HCT116 (cell line): ENCODE data around the gene TRIM77. TPM values are rescaled to one million over a fixed set of nuclear protein-coding genes. Genes with fewer than 3 reads are reported as not detected.
"Not testable (repeated sequence)": the region's sequence is repeated elsewhere in the genome, so short reads cannot be mapped to it uniquely, and the experiment has no call there.

Experiments
- ATAC-seq: fragments of 200-7000 bp; cut with Tn5 transposase; 2 replicates; pipeline ENCODE4 v1.9.1; 2020; ENCODE audit warnings: mild to moderate bottlenecking, moderate library complexity
- BruUV-seq: library from RNA; stranded (reverse); fragments of 400-500 nt; replicated peaks from 2 replicates; lab custom pipeline; 2021; lab: Mats Ljungman, UMichigan
- CTCF ChIA-PET: fragments of 300-600 bp; sonication (Branson Sonifier 250); formaldehyde crosslinking; loops from one replicate; lab custom pipeline; 2021; ENCODE audit warnings: antibody characterized with exemption; lab: Charles Lee
- POLR2A ChIA-PET: fragments of 300-600, 350-600 bp; sonication (Branson Sonifier 250); formaldehyde crosslinking; loops from one replicate; lab custom pipeline; 2021; ENCODE audit warnings: antibody characterized with exemption; lab: Charles Lee
- RAD21 ChIA-PET, 2 experiments: fragments of 300-600 bp; sonication (Branson Sonifier 250); formaldehyde crosslinking; loops; one replicate each; lab custom pipeline; 2023; ENCODE audit warnings: low total read pairs in 2 of 2; ENCODE audit not compliant: uncharacterized antibody in 2 of 2, unreplicated experiment in 2 of 2, low non-redundant PET in 1 of 2; lab: Charles Lee
- DNase-seq: peaks from one replicate; pipeline ENCODE4 v3.0.0-alpha.2; 2010; ENCODE audit warnings: low read depth, low spot score
- H2AFZ ChIP-seq: fragments of 200-600 bp; shearing (Covaris generic), sonication (generic); 2 replicates; pipeline ENCODE4 v1.6.1; 2017; ENCODE audit warnings: low read depth, mixed run types, mixed read lengths, antibody characterized with exemption, low read length; ENCODE audit not compliant: poor library complexity, severe bottlenecking
- H3K27ac ChIP-seq: 2 replicates; pipeline ENCODE4 v1.5.1; 2012; ENCODE audit warnings: low read depth, low read length
- H3K27me3 ChIP-seq: fragments of 200-600 bp; sonication (generic); 2 replicates; pipeline ENCODE4 v1.6.1; 2016; ENCODE audit warnings: mixed run types, low read length, mixed read lengths; ENCODE audit not compliant: insufficient read depth
- H3K36me3 ChIP-seq, 2 experiments: fragments of 200-500 bp in 1 of 2; fragments of 200-600 bp in 1 of 2; sonication (Bioruptor generic) in 1 of 2; sonication (generic) in 1 of 2; 2 replicates each; pipeline versions ENCODE4 v1.5.1 to v1.6.1; 2014 to 2016; ENCODE audit warnings: low read length in 2 of 2, inconsistent platforms in 1 of 2, mixed read lengths in 1 of 2, mixed run types in 1 of 2; ENCODE audit not compliant: insufficient read depth in 2 of 2, control insufficient read depth in 1 of 2
- H3K4me1 ChIP-seq, 2 experiments: fragments of 200-600 bp in 1 of 2; sonication (generic) in 1 of 2; 2 replicates each; pipeline versions ENCODE4 v1.5.1 to v1.6.1; 2012 to 2017; ENCODE audit warnings: low read length in 2 of 2, inconsistent platforms in 1 of 2, mild to moderate bottlenecking in 1 of 2, mixed read lengths in 1 of 2, mixed run types in 1 of 2, moderate library complexity in 1 of 2; ENCODE audit not compliant: insufficient read depth in 2 of 2, control insufficient read depth in 1 of 2
- H3K4me2 ChIP-seq: fragments of 200-600 bp; sonication (generic); 2 replicates; pipeline ENCODE4 v1.6.1; 2017; ENCODE audit warnings: mixed run types, low read length, mixed read lengths
- H3K4me3 ChIP-seq, 2 experiments: fragments of 200-600 bp in 1 of 2; sonication (generic) in 1 of 2; replicated peaks in 1 of 2; 2 replicates each; pipeline ENCODE4 v1.5.1; 2011 to 2016; ENCODE audit warnings: low read length in 2 of 2, control low read depth in 1 of 2, low read depth in 1 of 2, mild to moderate bottlenecking in 1 of 2, mixed read lengths in 1 of 2, mixed run types in 1 of 2
- H3K79me2 ChIP-seq: fragments of 200-600 bp; sonication (generic); 2 replicates; pipeline ENCODE4 v1.6.1; 2017; ENCODE audit warnings: mild to moderate bottlenecking, mixed run types, low read length, moderate library complexity, mixed read lengths; ENCODE audit not compliant: insufficient read depth
- H3K9ac ChIP-seq: fragments of 200-600 bp; sonication (generic); 2 replicates; pipeline ENCODE4 v1.6.1; 2016; ENCODE audit warnings: low read length, mixed read lengths
- H3K9me2 ChIP-seq: fragments of 200-600 bp; sonication (generic), shearing (Covaris generic); 2 replicates; pipeline ENCODE4 v1.6.1; 2017; ENCODE audit warnings: mixed run types, mild to moderate bottlenecking, moderate library complexity; ENCODE audit not compliant: insufficient read depth
- H3K9me3 ChIP-seq, 2 experiments: fragments of 200-500 bp in 1 of 2; fragments of 200-600 bp in 1 of 2; sonication (Bioruptor generic) in 1 of 2; sonication (generic) in 1 of 2; 2 replicates each; pipeline ENCODE4 v1.6.1; 2014 to 2017; ENCODE audit warnings: low read length in 2 of 2, mixed read lengths in 2 of 2, inconsistent platforms in 1 of 2, low read depth in 1 of 2, mild to moderate bottlenecking in 1 of 2, mixed run types in 1 of 2, moderate library complexity in 1 of 2; ENCODE audit not compliant: control insufficient read depth in 1 of 2, insufficient read depth in 1 of 2
- H4K20me1 ChIP-seq: fragments of 200-600 bp; sonication (generic), shearing (Covaris generic); 2 replicates; pipeline ENCODE4 v1.6.1; 2017; ENCODE audit warnings: mixed run types, mild to moderate bottlenecking, moderate library complexity; ENCODE audit not compliant: insufficient read depth
- CEBPB ChIP-seq: IDR thresholded peaks from 2 replicates; pipeline ENCODE4 v1.6.1; 2012; ENCODE audit warnings: low read depth
- ELF1 ChIP-seq: IDR thresholded peaks from 2 replicates; pipeline ENCODE4 v1.6.1; 2012; ENCODE audit warnings: low read depth, borderline replicate concordance
- POLR2A ChIP-seq: IDR thresholded peaks from 2 replicates; pipeline ENCODE4 v1.7.0; 2011; ENCODE audit warnings: borderline replicate concordance; ENCODE audit not compliant: insufficient read depth, insufficient read length; ENCODE audit errors: extremely low read depth
- SP1 ChIP-seq: IDR thresholded peaks from 2 replicates; pipeline ENCODE4 v1.6.1; 2012; ENCODE audit warnings: low read depth
- TCF7L2 ChIP-seq: IDR thresholded peaks from 2 replicates; pipeline ENCODE4 v1.7.0; 2011; ENCODE audit warnings: borderline replicate concordance, inconsistent platforms; ENCODE audit not compliant: insufficient read depth, insufficient read length; ENCODE audit errors: extremely low read depth
- YY1 ChIP-seq: IDR thresholded peaks from 2 replicates; pipeline ENCODE4 v1.6.1; 2011; ENCODE audit warnings: low read length, low read depth, moderate library complexity, mild to moderate bottlenecking; ENCODE audit not compliant: insufficient replicate concordance; ENCODE audit errors: extremely low read depth
- ZNF274 ChIP-seq: fragments of 200-500 bp; sonication (Bioruptor generic); IDR thresholded peaks from 2 replicates; pipeline ENCODE4 v1.6.1; 2014; ENCODE audit warnings: mild to moderate bottlenecking, low read depth, low read length, inconsistent platforms
- intact Hi-C: fragments of 100-400 bp; cut with micrococcal nuclease; formaldehyde crosslinking; loops from 2 replicates; pipeline ENCODE4 v1.10.0; 2022
- total RNA-seq: library from RNA; stranded (reverse); gene quantifications from one replicate; pipeline ENCODE4 v1.2.1, GENCODE V29; 2021; ENCODE audit not compliant: unreplicated experiment
- TF ChIP-seq, protein P1 (sequence below): IDR thresholded peaks from 2 replicates; pipeline ENCODE4 v1.6.1; 2011; ENCODE audit warnings: mild to moderate bottlenecking, low read length, moderate library complexity; ENCODE audit not compliant: insufficient replicate concordance; ENCODE audit errors: extremely low read depth
- TF ChIP-seq, protein P2 (sequence below), 3 experiments: fragments of 200-600 bp in 1 of 3; sonication (generic) in 1 of 3; IDR thresholded peaks in 2 of 3; conservative IDR thresholded peaks in 1 of 3; 2 replicates each; pipeline ENCODE4 v1.5.1; 2012 to 2017; ENCODE audit warnings: low read depth in 2 of 3, low read length in 2 of 3, antibody characterized with exemption in 1 of 3, borderline replicate concordance in 1 of 3, control low read depth in 1 of 3, mild to moderate bottlenecking in 1 of 3, mixed read lengths in 1 of 3, mixed run types in 1 of 3, moderate library complexity in 1 of 3; ENCODE audit not compliant: insufficient read depth in 1 of 3
- TF ChIP-seq, protein P3 (sequence below): IDR thresholded peaks from 2 replicates; pipeline ENCODE4 v1.6.1; 2012

TRIM77 gene
- total RNA-seq, 1 experiment from 2014 or later: not detected

DNA sequence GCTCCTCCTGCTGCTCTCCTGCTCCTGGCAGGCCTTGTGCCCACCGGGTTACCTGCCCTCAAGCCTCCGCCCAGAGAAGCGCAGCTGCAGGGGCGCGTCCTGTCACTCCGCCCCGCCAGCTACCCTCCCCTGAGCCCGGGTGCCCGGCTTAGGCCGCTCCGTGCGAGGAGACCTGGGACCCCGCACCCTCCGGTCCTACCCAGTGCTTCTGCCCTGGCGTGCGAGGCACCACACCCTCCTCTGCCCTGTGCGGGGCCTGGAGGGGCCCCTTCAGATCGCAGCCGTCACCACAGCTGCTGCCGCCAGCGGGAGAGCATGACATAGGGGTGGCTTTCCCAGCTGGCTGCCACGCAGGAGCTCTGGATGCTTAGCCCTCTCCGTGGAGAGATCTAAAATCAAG is 20.1 kb downstream of the TRIM77 start:
- H3K27ac ChIP-seq, H3K27me3 ChIP-seq, CTCF ChIA-PET, ATAC-seq, BruUV-seq, POLR2A ChIA-PET, H3K4me1 ChIP-seq, H3K9me2 ChIP-seq, H4K20me1 ChIP-seq, DNase-seq, H3K9ac ChIP-seq, H3K4me2 ChIP-seq, H2AFZ ChIP-seq, H3K79me2 ChIP-seq, intact Hi-C loops, H3K4me3 ChIP-seq, RAD21 ChIA-PET, H3K36me3 ChIP-seq, H3K9me3 ChIP-seq: not testable (repeated sequence)

DNA sequence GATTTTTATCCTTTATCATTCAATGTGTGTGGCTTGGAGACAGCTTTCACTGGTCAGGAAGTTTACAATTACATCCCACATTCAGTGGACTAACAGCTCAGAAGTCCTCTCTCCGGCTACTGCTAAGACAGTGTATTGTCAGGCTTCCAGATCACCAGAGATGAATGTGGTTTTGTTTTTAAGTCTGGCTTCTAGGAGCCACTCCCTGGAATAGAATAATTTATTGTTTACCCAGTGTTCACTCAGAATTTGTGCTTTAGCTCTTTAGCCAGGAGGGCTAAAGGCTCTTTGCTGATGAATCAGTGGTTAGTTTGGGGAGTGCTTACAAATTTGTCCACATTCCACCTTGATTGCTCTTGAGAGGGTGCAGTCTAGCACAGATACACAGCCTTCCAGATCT is 26.5 kb downstream of the TRIM77 start:
- no peaks in the 10 kb centered on the region for H3K4me1 ChIP-seq
- no peak for DNase-seq
- ChIA-PET RAD21 (no interaction called here), POLR2A (no interaction called here), CTCF (no interaction called here)
- ATAC-seq: no peak
- H3K79me2 ChIP-seq: no peaks in the 10 kb centered on the region
- no TSS peak for BruUV-seq
- no peak overlapping the region for H3K4me3 ChIP-seq
- TF ChIP-seq CEBPB (no peak), ZNF274 (no peak), POLR2A (no peak)
- no peak overlapping the region for H3K27ac ChIP-seq
- H3K27me3 ChIP-seq: no peaks in the 10 kb centered on the region
- no peak overlapping the region for H3K4me2 ChIP-seq
- H4K20me1 ChIP-seq: no peaks in the 10 kb centered on the region
- no peaks in the 10 kb centered on the region for H3K9me3 ChIP-seq
- H3K9ac ChIP-seq: no peak overlapping the region
- intact Hi-C loops: no loop called here
- H3K9me2 ChIP-seq: no peaks in the 10 kb centered on the region
- no peaks in the 10 kb centered on the region for H3K36me3 ChIP-seq
- H2AFZ ChIP-seq: no peak overlapping the region

DNA sequence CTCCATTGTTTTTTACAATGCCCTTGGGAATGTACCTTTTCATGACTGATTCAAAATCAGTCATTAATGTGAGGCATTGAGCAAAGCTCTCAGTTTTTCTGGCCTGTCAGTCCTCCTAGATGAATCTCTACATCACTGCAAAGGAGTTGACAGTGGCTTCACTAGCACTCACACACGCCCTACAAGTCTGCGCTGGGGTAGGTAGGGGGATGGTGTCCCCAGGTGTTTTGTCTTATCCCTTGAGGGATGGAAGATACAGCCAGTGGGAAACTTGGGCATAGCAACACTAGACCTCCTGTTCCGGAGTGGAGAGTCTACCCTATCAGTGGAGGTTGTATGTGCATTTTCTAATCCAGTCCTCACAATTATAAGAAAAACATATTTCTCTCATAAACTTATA is 27.0 kb downstream of the TRIM77 start:
- no peak overlapping the region for H3K27ac ChIP-seq
- no peaks in the 10 kb centered on the region for H4K20me1 ChIP-seq
- no peak for ATAC-seq
- BruUV-seq: no TSS peak
- H2AFZ ChIP-seq: no peak overlapping the region
- no peaks in the 10 kb centered on the region for H3K9me3 ChIP-seq
- H3K4me1 ChIP-seq: no peaks in the 10 kb centered on the region
- no peaks in the 10 kb centered on the region for H3K79me2 ChIP-seq
- ChIA-PET RAD21 (no interaction called here), POLR2A (no interaction called here), CTCF (no interaction called here)
- no peak overlapping the region for H3K4me2 ChIP-seq
- H3K36me3 ChIP-seq: no peaks in the 10 kb centered on the region
- H3K4me3 ChIP-seq: no peak overlapping the region
- no peaks in the 10 kb centered on the region for H3K27me3 ChIP-seq
- DNase-seq: no peak
- H3K9me2 ChIP-seq: no peaks in the 10 kb centered on the region
- no peak overlapping the region for H3K9ac ChIP-seq
- intact Hi-C loops: no loop called here
- no peak for TF ChIP-seq ELF1
- TF ChIP-seq, protein P1, sequence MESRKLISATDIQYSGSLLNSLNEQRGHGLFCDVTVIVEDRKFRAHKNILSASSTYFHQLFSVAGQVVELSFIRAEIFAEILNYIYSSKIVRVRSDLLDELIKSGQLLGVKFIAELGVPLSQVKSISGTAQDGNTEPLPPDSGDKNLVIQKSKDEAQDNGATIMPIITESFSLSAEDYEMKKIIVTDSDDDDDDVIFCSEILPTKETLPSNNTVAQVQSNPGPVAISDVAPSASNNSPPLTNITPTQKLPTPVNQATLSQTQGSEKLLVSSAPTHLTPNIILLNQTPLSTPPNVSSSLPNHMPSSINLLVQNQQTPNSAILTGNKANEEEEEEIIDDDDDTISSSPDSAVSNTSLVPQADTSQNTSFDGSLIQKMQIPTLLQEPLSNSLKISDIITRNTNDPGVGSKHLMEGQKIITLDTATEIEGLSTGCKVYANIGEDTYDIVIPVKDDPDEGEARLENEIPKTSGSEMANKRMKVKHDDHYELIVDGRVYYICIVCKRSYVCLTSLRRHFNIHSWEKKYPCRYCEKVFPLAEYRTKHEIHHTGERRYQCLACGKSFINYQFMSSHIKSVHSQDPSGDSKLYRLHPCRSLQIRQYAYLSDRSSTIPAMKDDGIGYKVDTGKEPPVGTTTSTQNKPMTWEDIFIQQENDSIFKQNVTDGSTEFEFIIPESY: no peak
- TF ChIP-seq YY1: no peak
- TF ChIP-seq SP1: no peak
- TF ChIP-seq, protein P2, sequence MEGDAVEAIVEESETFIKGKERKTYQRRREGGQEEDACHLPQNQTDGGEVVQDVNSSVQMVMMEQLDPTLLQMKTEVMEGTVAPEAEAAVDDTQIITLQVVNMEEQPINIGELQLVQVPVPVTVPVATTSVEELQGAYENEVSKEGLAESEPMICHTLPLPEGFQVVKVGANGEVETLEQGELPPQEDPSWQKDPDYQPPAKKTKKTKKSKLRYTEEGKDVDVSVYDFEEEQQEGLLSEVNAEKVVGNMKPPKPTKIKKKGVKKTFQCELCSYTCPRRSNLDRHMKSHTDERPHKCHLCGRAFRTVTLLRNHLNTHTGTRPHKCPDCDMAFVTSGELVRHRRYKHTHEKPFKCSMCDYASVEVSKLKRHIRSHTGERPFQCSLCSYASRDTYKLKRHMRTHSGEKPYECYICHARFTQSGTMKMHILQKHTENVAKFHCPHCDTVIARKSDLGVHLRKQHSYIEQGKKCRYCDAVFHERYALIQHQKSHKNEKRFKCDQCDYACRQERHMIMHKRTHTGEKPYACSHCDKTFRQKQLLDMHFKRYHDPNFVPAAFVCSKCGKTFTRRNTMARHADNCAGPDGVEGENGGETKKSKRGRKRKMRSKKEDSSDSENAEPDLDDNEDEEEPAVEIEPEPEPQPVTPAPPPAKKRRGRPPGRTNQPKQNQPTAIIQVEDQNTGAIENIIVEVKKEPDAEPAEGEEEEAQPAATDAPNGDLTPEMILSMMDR (IDR thresholded peaks at IDR 0.05 in 2 of 3, conservative IDR thresholded peaks at IDR 0.05 in 1 of 3; ENCODE audit: borderline replicate concordance in 1 of 3, insufficient read depth in 1 of 3, low read depth in 2 of 3, low read length in 2 of 3): no peak
- no peak for TF ChIP-seq TCF7L2
- TF ChIP-seq, protein P3, sequence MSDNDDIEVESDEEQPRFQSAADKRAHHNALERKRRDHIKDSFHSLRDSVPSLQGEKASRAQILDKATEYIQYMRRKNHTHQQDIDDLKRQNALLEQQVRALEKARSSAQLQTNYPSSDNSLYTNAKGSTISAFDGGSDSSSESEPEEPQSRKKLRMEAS: no peak
